ENCODE results near the gene ALDH4A1. TPM values are rescaled to one million over a fixed set of nuclear protein-coding genes. Genes with fewer than 3 reads are reported as not detected.

ALDH4A1 gene
- total and polyA plus RNA-seq, 10 of the 15 experiments (the other 5 are each of a cell fraction or from before 2014, with no cell fraction given), result 0.06 to 25.5 (median 13.0) TPM

DNA sequence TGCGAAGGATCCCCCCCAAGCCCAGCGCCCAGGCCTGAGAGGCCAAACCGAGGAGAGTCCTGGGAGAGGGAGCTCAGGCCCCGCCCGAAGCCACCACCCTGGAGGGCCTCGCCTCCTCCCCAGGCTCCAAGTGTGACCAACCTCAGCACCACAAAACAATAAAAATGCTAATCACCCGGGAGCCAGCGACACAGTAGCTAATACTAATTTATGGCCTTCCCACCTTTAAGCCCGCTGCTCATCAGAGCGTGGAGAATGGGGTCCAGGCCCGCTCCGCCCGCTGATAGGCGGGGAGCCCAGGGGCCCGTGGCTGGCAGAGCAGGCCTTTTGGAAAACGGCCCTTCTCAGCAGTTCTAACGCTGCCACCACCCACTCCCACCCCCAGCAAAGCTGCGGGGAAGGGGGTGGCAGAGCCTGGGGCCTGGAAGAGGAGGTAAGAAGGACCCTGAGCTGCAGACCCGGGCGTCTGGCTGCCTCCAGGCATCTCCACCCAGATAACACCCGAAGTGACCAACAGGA is 22.5 kb downstream of the ALDH4A1 start:
- no peak for TF ChIP-seq YBX1 (IDR thresholded peaks at IDR 0.05)
- TF ChIP-seq NR2F1 (conservative IDR thresholded peaks at IDR 0.05), result no peak
- TF ChIP-seq MYB (IDR thresholded peaks at IDR 0.05; ENCODE audit: borderline replicate concordance, low read depth, low read length), result no peak
- no peak for TF ChIP-seq ESRRA (IDR thresholded peaks at IDR 0.05; ENCODE audit: low read length)
- TF ChIP-seq CBFB (IDR thresholded peaks at IDR 0.05; ENCODE audit: low read depth), result no peak
- no peak for TF ChIP-seq SMC3 (IDR thresholded peaks at IDR 0.05; ENCODE audit: borderline replicate concordance, low read length)
- no peak for TF ChIP-seq LARP7 (IDR thresholded peaks at IDR 0.05)
- TF ChIP-seq SUZ12 (IDR thresholded peaks at IDR 0.05; ENCODE audit: unreplicated experiment), result no peak
- no peak for TF ChIP-seq KLF5 (IDR thresholded peaks at IDR 0.05; ENCODE audit: partially characterized antibody)
- Histone ChIP-seq H3K27ac (ENCODE audit: control insufficient read depth, insufficient read depth) (no peak overlapping the region), H3K79me2 (ENCODE audit: control insufficient read depth, insufficient read depth, low read length) (no peaks in the 10 kb centered on the region), H3K4me2 (ENCODE audit: control insufficient read depth, insufficient read depth) (no peak overlapping the region), H2AFZ (ENCODE audit: control insufficient read depth, low read depth, low read length) (no peak overlapping the region), H3K27me3 (replicated peaks in 1 of 2; ENCODE audit: control insufficient read depth in 2 of 2, insufficient read depth in 2 of 2, low read length in 1 of 2) (no peaks in the 10 kb centered on the region), H3K4me3 (no peak overlapping the region), H3K9ac (ENCODE audit: control insufficient read depth, insufficient read depth, low read length) (no peak overlapping the region), H3K36me3 (ENCODE audit: control insufficient read depth in 2 of 2, insufficient read depth in 2 of 2, low read length in 1 of 2) (peaks cover 0 to 2% of the 10 kb centered on the region in 2 experiments; a peak in 1 of 4 replicates), H3K4me1 (ENCODE audit: control insufficient read depth, insufficient read depth, low read length) (no peaks in the 10 kb centered on the region), H4K20me1 (ENCODE audit: control insufficient read depth, insufficient read depth) (no peaks in the 10 kb centered on the region), H3K9me3 (replicated peaks; ENCODE audit: control insufficient read depth, insufficient read depth, low read length) (no peaks in the 10 kb centered on the region)
- POLR2A ChIA-PET, result no interaction called here
- FAIRE-seq (no peak), ATAC-seq (no peak), DNase-seq (ENCODE audit: low read depth, low spot score) (no peak)
- SMC1A ChIA-PET (ENCODE audit: uncharacterized antibody, unreplicated experiment), result no interaction called here
- CTCF ChIA-PET, result interaction anchor here (1.5 kb wide), 1 partner anchor 23 kb away, joined by 4 read pairs; the partner anchor contains the start of gene ALDH4A1
- RAD21 ChIA-PET (ENCODE audit: unreplicated experiment), result no interaction called here
- in situ Hi-C loops (cut with MboI), result no loop called here
- WGBS (ENCODE audit: insufficient coverage, insufficient replicate concordance, low lambda C conversion rate, missing lambda C conversion rate), result 70% methylated on average over 20 of the region's 21 CpGs
- BruUV-seq (replicated peaks), result no TSS peak
- intact Hi-C loops (cut with micrococcal nuclease; ENCODE audit: unreplicated experiment), result loop anchor here (5.0 kb wide), 1 partner anchor 283 kb away; no protein-coding TSS in a partner anchor
